ENCODE results near the gene RXFP4. TPM values are rescaled to one million over a fixed set of nuclear protein-coding genes. Genes with fewer than 3 reads are reported as not detected.
A peak's percentile ranks its signal among the peaks of the same experiment; 100 is the strongest.

The RXFP4 gene
- total and polyA plus RNA-seq, 8 donors, result 0.10 to 0.82 (median 0.17) TPM; not detected in 3

GRCh38 chr1:155933591-155934096, 7.8 kb upstream of the RXFP4 start:
- H3K27ac ChIP-seq, result peak overlapping the region; percentile 89 to 91
- DNase-seq, result no peak
- H3K27me3 ChIP-seq, result no peaks in the 10 kb centered on the region
- ATAC-seq, result no peak
- H3K4me3 ChIP-seq, result peak overlapping the region; percentile 60 to 80
- H3K4me1 ChIP-seq, result peaks cover 26 to 62% of the 10 kb centered on the region in 2 donors
- no peaks in the 10 kb centered on the region for H3K9me3 ChIP-seq
- TF ChIP-seq CTCF (IDR thresholded peaks at IDR 0.05), result no peak
- H3K36me3 ChIP-seq, result peaks cover 0 to 50% of the 10 kb centered on the region in 2 donors
- intact Hi-C loops (cut with DNase I), result no loop called here

- H3K4me3 ChIP-seq, result peak within 1 kb of the TSS; percentile 60 to 80
- peak; percentile 97 for ATAC-seq
- H3K9me3 ChIP-seq, result no peaks in the 10 kb centered on the region
- peaks cover 26 to 68% of the 10 kb centered on the region in 2 donors for H3K4me1 ChIP-seq
- peak; percentile 94 to 99 (median 96) for DNase-seq
- peaks cover 0 to 43% of the 10 kb centered on the region in 2 donors for H3K36me3 ChIP-seq
- intact Hi-C loops (cut with DNase I), result no loop called here
- no peak for TF ChIP-seq CTCF (IDR thresholded peaks at IDR 0.05)
- H3K27me3 ChIP-seq, result no peaks in the 10 kb centered on the region
- H3K27ac ChIP-seq, result peak within 1 kb of the TSS; percentile 89 to 91
Observed at GRCh38 chr1:155934097-155934935, 7.1 kb upstream of the RXFP4 start, which contains the start of gene KHDC4. TSS of gene KHDC4 (minus strand) at chr1:155934413. CDS start at chr1:155934373, 40 bp downstream.

DNA sequence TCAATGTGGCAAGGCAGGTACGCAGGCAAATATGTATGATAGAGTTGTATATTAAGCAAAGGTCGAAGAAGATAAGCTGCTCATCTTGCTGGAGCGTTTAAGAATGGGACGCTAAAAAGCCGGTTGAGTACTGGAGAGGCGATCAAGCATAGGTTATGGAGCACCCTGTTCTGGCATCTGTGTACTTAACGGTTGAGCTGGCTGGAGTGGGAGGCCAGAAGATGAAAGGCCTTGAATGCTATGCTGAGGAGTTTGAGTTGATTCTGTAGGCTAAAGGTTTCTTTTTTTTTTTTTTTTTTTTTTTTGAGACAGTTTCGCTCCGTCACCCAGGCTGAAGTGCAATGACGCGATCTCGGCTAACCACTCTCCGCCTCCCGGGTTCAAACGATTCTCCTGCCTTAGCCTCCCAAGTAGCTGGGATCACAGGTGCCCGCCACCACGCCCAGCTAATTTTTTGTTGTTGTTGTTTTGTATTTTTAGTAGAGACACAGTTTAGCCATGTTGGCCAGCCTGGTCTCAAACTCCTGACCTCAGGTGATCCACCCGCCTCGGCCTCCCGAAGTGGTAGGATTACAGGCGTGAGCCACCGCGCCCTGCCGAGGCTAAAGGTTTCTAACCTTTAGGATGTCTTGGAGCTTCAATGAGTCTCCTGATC, 6.4 kb upstream of the RXFP4 start:
- ATAC-seq, result peak; percentile 50
- DNase-seq, result peak in 1 of 4 donors; percentile 53
- no peak for TF ChIP-seq CTCF (IDR thresholded peaks at IDR 0.05)
- H3K4me1 ChIP-seq, result peaks cover 30 to 68% of the 10 kb centered on the region in 2 donors
- H3K36me3 ChIP-seq, result peaks cover 0 to 36% of the 10 kb centered on the region in 2 donors
- H3K4me3 ChIP-seq, result peak overlapping the region; percentile 60 to 80
- peak overlapping the region; percentile 89 to 91 for H3K27ac ChIP-seq
- no peaks in the 10 kb centered on the region for H3K27me3 ChIP-seq
- intact Hi-C loops (cut with DNase I), result loop anchor here in 1 of 2 donors (5.0 kb wide), 1 partner anchor 52 kb away; no protein-coding TSS in a partner anchor
- H3K9me3 ChIP-seq, result no peaks in the 10 kb centered on the region

DNA sequence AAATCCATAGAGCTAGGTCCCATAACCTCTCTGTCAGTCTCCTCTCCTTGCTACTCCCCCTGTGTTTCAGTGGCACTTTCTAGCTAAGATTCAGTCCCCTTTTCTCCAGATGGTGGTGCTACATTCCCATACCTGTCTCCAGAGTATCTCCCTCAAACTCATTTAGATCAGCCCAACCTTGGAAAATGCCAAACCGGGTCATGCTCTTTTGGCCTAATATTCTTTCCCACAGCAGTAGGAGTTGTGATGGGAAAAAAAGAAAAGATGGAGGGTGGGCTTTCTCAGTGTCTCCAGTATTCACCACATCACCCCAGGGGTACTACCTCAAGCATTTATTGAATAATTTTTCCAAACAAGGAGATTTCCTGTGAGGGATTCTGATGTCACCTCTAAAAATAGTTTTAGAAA, 3.2 kb upstream of the RXFP4 start:
- no peak overlapping the region for H3K4me3 ChIP-seq
- intact Hi-C loops (cut with DNase I), result loop anchor here in 1 of 2 donors (5.0 kb wide), 1 partner anchor 49 kb away; no protein-coding TSS in a partner anchor
- no peaks in the 10 kb centered on the region for H3K9me3 ChIP-seq
- peak; percentile 39 to 52 for TF ChIP-seq CTCF (IDR thresholded peaks at IDR 0.05)
- peak; percentile 13 for ATAC-seq
- H3K4me1 ChIP-seq, result peaks cover 22 to 68% of the 10 kb centered on the region in 2 donors
- DNase-seq, result peak in 2 of 4 donors; percentile 43 to 75
- H3K27ac ChIP-seq, result peak overlapping the region in 1 of 2 donors; percentile 27
- H3K36me3 ChIP-seq, result peaks cover 0 to 4% of the 10 kb centered on the region in 2 donors
- no peaks in the 10 kb centered on the region for H3K27me3 ChIP-seq

All from left lung (tissue), 10 donors.